Bronchial epithelial cell (primary cell): ENCODE measurements around the gene TANC1. TPM values are rescaled to one million over a fixed set of nuclear protein-coding genes. Genes with fewer than 3 reads are reported as not detected.

ENCODE experiments used
- DNase-seq: peaks from one replicate; pipeline ENCODE4 v3.0.0-alpha.2; 2010; ENCODE audit warnings: low read depth
- FAIRE-seq: peaks from 2 replicates; lab custom pipeline; 2011; peaks lifted over from hg19 to GRCh38; lab: Jason Lieb, UNC
- H3K27me3 ChIP-seq: 2 replicates; pipeline ENCODE4 v1.5.1; 2011; ENCODE audit warnings: low read length; ENCODE audit not compliant: control insufficient read depth, insufficient read depth
- H3K36me3 ChIP-seq: 2 replicates; pipeline ENCODE4 v1.5.1; 2011; ENCODE audit warnings: low read length; ENCODE audit not compliant: control insufficient read depth, insufficient read depth
- H3K4me3 ChIP-seq: 2 replicates; pipeline ENCODE4 v1.5.1; 2011; ENCODE audit warnings: mild to moderate bottlenecking, low read depth, low read length, control low read depth
- total RNA-seq: library from RNA; depleted of rRNA; stranded (reverse); fragments of >200 nt; gene quantifications from 2 replicates; pipeline ENCODE4 v1.2.1, GENCODE V29; 2014
- TF ChIP-seq, protein P1 (sequence below): IDR thresholded peaks from 2 replicates; pipeline ENCODE4 v1.5.1; 2011; ENCODE audit warnings: mild to moderate bottlenecking, moderate library complexity, low read length, control low read depth, inconsistent platforms; ENCODE audit not compliant: insufficient read depth, severe bottlenecking

TANC1 gene
- total RNA-seq, 1 donor from 2014 or later = 29.5 TPM

DNA sequence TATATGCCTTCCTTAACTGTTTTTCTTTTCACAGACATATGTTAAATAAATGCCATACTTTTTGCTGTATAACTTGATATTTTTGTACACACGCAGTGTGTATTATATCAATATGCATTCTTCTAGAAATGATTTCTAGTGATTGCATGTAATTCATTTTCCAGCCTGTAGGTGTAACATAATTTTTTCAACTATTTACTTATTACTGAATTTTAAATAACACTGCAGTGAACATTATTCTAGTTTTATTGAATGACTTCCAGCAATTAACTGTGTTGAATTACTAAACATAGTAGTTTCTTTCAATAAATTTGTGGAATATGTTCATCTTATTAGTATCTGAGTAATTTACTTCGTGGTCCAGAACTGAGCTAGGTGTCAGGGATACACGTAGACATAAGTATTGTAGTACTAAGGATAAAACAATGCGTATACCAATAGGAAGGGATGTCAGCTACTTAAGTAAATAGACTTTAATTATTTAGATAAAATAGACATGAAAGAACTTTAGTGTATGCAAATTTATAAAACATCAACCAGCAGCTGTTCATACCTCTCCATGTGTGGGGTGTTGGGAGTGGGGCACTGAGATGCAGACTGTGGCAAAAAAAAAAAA lies 28.0 kb downstream of the TANC1 start:
- peaks cover 5% of the 10 kb centered on the region for H3K36me3 ChIP-seq
- H3K4me3 ChIP-seq = no peak overlapping the region
- TF ChIP-seq, protein P1, sequence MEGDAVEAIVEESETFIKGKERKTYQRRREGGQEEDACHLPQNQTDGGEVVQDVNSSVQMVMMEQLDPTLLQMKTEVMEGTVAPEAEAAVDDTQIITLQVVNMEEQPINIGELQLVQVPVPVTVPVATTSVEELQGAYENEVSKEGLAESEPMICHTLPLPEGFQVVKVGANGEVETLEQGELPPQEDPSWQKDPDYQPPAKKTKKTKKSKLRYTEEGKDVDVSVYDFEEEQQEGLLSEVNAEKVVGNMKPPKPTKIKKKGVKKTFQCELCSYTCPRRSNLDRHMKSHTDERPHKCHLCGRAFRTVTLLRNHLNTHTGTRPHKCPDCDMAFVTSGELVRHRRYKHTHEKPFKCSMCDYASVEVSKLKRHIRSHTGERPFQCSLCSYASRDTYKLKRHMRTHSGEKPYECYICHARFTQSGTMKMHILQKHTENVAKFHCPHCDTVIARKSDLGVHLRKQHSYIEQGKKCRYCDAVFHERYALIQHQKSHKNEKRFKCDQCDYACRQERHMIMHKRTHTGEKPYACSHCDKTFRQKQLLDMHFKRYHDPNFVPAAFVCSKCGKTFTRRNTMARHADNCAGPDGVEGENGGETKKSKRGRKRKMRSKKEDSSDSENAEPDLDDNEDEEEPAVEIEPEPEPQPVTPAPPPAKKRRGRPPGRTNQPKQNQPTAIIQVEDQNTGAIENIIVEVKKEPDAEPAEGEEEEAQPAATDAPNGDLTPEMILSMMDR = no peak
- FAIRE-seq (no peak), DNase-seq (no peak)
- no peaks in the 10 kb centered on the region for H3K27me3 ChIP-seq

DNA sequence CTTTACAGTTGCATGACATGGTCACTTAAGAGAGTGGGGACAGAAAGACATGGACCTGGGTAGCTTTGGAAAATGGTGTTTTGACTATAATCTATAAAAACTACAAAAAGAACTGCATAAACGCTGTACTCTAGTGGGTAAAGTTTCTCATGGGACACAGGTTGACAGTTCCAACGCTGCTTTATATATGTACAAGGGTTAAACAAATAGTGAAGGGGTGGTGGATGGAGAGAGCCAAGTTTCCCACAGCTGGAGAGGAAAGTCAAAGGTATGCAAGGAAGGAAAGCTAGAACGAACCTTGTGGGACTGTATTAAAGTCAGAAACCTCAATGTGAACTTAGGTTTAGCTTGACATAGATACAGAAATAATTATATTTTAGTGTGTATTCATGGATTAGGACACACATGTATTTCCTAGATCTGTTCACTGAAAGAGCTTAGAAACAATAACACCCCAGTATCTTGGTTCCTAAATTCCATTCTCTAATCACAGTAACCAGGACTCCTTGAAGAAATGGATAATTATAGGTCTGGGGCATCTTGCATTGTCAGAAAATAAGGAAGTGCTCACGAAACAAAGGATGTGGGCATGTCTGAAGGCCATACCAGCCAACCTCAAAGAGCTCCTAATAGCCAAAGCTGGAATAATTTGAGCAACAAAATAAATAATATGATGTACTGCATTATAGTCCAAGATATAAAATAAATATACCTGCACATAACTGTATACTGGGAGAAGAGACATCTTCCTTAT lies 28.8 kb downstream of the TANC1 start:
- H3K36me3 ChIP-seq = peaks cover 5% of the 10 kb centered on the region
- no peak for DNase-seq
- TF ChIP-seq, protein P1 = no peak
- no peaks in the 10 kb centered on the region for H3K27me3 ChIP-seq
- H3K4me3 ChIP-seq = no peak overlapping the region
- FAIRE-seq = no peak

DNA sequence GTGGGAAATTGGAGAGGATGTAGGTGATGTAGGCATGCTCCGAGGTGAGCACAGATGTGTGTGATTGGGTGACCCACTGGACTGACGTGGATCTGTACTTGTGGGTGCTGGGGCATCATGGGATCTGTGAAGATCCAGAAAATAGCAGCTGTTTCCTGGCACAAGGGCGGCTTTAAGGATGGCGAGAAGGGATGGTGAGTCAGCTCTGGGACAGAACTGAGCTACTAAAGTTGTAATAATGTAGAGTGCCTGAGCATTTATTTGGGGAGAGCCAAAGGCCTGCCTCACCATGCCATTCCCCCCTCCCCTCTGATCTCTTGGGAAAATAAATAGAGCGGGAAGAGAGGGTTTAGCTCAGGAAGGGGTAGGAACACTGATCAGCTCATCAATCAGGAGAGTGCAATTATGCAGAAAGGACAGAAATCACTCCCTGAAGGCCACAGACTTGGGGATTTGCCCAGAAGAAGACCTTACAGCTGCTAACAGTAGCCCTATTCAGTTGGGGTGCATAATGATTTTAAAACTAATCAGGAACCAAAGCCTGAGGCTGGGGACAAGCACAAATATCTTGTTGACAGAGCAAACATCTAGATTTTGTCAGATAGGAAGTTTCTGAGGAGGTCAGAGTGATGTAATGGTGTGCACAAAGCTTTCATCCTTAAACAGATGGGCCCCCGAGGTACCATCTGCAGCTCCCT lies 30.3 kb downstream of the TANC1 start:
- TF ChIP-seq, protein P1 = no peak
- no peak for DNase-seq
- no peak overlapping the region for H3K4me3 ChIP-seq
- peaks cover 5% of the 10 kb centered on the region for H3K36me3 ChIP-seq
- FAIRE-seq = no peak
- no peaks in the 10 kb centered on the region for H3K27me3 ChIP-seq

DNA sequence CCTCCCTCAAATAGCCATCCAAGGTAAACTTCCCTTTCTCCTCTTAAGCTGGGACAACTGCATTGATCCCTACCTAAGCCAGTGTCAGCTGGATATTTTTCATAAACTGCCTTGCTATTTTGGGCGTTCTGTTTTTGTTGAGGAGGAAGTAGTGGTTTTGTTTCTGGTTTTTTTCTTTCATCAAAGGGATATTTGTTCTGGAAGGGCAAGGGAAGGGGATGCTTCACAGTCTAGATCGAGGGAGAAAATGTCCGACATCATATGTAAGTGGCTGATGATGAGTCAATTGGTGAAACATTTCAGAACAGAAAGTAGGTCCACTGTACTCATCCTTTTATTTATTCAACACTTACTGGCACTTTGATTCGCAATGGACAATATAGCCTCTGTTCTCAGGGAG lies 31.0 kb downstream of the TANC1 start:
- H3K4me3 ChIP-seq = no peak overlapping the region
- H3K27me3 ChIP-seq = no peaks in the 10 kb centered on the region
- peaks cover 5% of the 10 kb centered on the region for H3K36me3 ChIP-seq
- DNase-seq (peak; percentile 23), FAIRE-seq (no peak)
- TF ChIP-seq, protein P1 = no peak

DNA sequence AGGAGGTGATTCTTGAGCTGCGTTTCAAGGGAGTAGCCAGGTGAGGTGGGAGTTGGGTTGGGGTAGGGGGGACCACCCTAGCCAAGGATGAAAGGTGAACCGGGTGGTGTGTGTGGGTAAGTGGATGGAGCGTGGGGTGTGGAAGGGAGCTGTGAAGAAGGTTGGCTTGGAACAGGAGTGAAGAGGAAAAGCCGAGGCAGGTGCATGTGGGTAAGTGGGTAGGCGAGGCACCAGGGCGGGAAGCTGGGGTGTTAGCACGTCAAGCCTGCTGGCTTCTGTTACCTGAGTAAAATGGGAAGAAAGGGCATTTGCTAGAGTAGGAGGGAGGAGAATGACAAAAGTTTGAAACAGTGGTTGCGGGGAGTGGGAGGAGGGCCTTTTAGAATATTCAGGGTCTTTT lies 31.6 kb downstream of the TANC1 start:
- DNase-seq = no peak
- no peak for FAIRE-seq
- no peak overlapping the region for H3K4me3 ChIP-seq
- peaks cover 8% of the 10 kb centered on the region for H3K36me3 ChIP-seq
- TF ChIP-seq, protein P1 = no peak
- H3K27me3 ChIP-seq = no peaks in the 10 kb centered on the region
